IMR-90 (cell line): ENCODE measurements around the gene RET. TPM values are rescaled to one million over a fixed set of nuclear protein-coding genes. Genes with fewer than 3 reads are reported as not detected.

Experiments
- ATAC-seq: fragments of 200-7000 bp; cut with Tn5 transposase; 2 replicates; pipeline ENCODE4 v1.9.1; 2020; ENCODE audit warnings: low read depth, mild to moderate bottlenecking, moderate library complexity
- BruUV-seq: library from RNA; stranded (reverse); fragments of 400-500 nt; replicated peaks from 2 replicates; lab custom pipeline; 2021; lab: Mats Ljungman, UMichigan
- CTCF ChIA-PET: fragments of 300-600 bp; formaldehyde crosslinking; extraction: SDS; loops from one replicate; lab custom pipeline; 2021; ENCODE audit warnings: antibody characterized with exemption; lab: Yijun Ruan, JAX
- POLR2A ChIA-PET: fragments of 300-600 bp; sonication (Branson Sonifier 250); formaldehyde crosslinking; loops from one replicate; lab custom pipeline; 2022; ENCODE audit warnings: antibody characterized with exemption; ENCODE audit not compliant: unreplicated experiment; lab: Charles Lee
- DNase-seq: peaks from one replicate; pipeline ENCODE4 v3.0.0; 2013
- H2AFZ ChIP-seq: replicated peaks from 2 replicates; pipeline ENCODE3; 2013; ENCODE audit warnings: low read length, mild to moderate bottlenecking; ENCODE audit not compliant: poor library complexity
- H2AK5ac ChIP-seq: 2 replicates; pipeline ENCODE4 v1.6.1; 2013; ENCODE audit warnings: low read depth, low read length, inconsistent platforms
- H2AK9ac ChIP-seq: replicated peaks from 2 replicates; pipeline ENCODE3; 2013; ENCODE audit warnings: mild to moderate bottlenecking, low read depth, low read length, moderate library complexity; ENCODE audit not compliant: poor library complexity
- H2BK120ac ChIP-seq: 2 replicates; pipeline ENCODE4 v1.6.1; 2013; ENCODE audit warnings: low read depth, low read length, inconsistent platforms
- H2BK15ac ChIP-seq: 3 replicates; pipeline ENCODE4 v1.6.1; 2013; ENCODE audit warnings: low read depth, low read length, inconsistent platforms
- H2BK20ac ChIP-seq: 2 replicates; pipeline ENCODE4 v1.6.1; 2013; ENCODE audit warnings: low read depth, mild to moderate bottlenecking, inconsistent platforms, low read length, moderate library complexity
- H2BK5ac ChIP-seq: 2 replicates; pipeline ENCODE4 v1.6.1; 2013; ENCODE audit warnings: mild to moderate bottlenecking, low read depth, low read length, inconsistent platforms; ENCODE audit not compliant: poor library complexity, severe bottlenecking
- H3K14ac ChIP-seq: replicated peaks from 2 replicates; pipeline ENCODE4 v1.6.1; 2013; ENCODE audit warnings: low read depth, low read length, inconsistent platforms
- H3K18ac ChIP-seq: 2 replicates; pipeline ENCODE4 v1.6.1; 2013; ENCODE audit warnings: low read depth, low read length, control low read depth
- H3K23ac ChIP-seq: 2 replicates; pipeline ENCODE4 v1.6.1; 2013; ENCODE audit warnings: low read depth, low read length, inconsistent platforms
- H3K27ac ChIP-seq: 2 replicates; pipeline ENCODE4 v1.5.1; 2013; ENCODE audit warnings: mild to moderate bottlenecking, control low read depth, low read length; ENCODE audit not compliant: insufficient read depth
- H3K27me3 ChIP-seq: 2 replicates; pipeline ENCODE4 v1.6.1; 2013; ENCODE audit warnings: low read length; ENCODE audit not compliant: control insufficient read depth, insufficient read depth
- H3K36me3 ChIP-seq: 2 replicates; pipeline ENCODE4 v1.6.1; 2013; ENCODE audit warnings: low read length, mixed read lengths; ENCODE audit not compliant: control insufficient read depth, insufficient read depth
- H3K4ac ChIP-seq: 2 replicates; pipeline ENCODE4 v1.6.1; 2013; ENCODE audit warnings: low read depth, low read length, inconsistent platforms
- H3K4me1 ChIP-seq: 2 replicates; pipeline ENCODE4 v1.6.1; 2013; ENCODE audit warnings: low read length, mixed read lengths; ENCODE audit not compliant: control insufficient read depth, insufficient read depth
- H3K4me2 ChIP-seq: 2 replicates; pipeline ENCODE4 v1.6.1; 2013; ENCODE audit warnings: low read depth, mild to moderate bottlenecking, control low read depth, low read length, moderate library complexity
- H3K4me3 ChIP-seq: 2 replicates; pipeline ENCODE4 v1.5.1; 2013; ENCODE audit warnings: low read depth, mild to moderate bottlenecking, control low read depth, low read length, moderate library complexity; ENCODE audit not compliant: insufficient read depth
- H3K56ac ChIP-seq: 2 replicates; pipeline ENCODE4 v1.6.1; 2013; ENCODE audit warnings: low read length, inconsistent platforms; ENCODE audit not compliant: insufficient read depth; ENCODE audit errors: extremely low read depth
- H3K79me1 ChIP-seq, 2 experiments: 2 replicates each; pipeline ENCODE4 v1.6.1; 2013; ENCODE audit warnings: low read length in 2 of 2, inconsistent platforms in 1 of 2, low read depth in 1 of 2
- H3K9ac ChIP-seq: 2 replicates; pipeline ENCODE4 v1.6.1; 2013; ENCODE audit warnings: low read depth, low read length, control low read depth
- H3K9me1 ChIP-seq: 2 replicates; pipeline ENCODE4 v1.6.1; 2013; ENCODE audit warnings: low read length, inconsistent platforms; ENCODE audit not compliant: insufficient read depth
- H3K9me3 ChIP-seq: 2 replicates; pipeline ENCODE4 v1.6.1; 2013; ENCODE audit warnings: low read length; ENCODE audit not compliant: control insufficient read depth, insufficient read depth
- H4K20me1 ChIP-seq: 2 replicates; pipeline ENCODE4 v1.6.1; 2013; ENCODE audit warnings: low read length, inconsistent platforms; ENCODE audit not compliant: insufficient read depth
- H4K5ac ChIP-seq: 2 replicates; pipeline ENCODE4 v1.6.1; 2013; ENCODE audit warnings: mild to moderate bottlenecking, low read depth, low read length, control low read depth
- H4K8ac ChIP-seq, 2 experiments: 2 replicates each; pipeline ENCODE4 v1.6.1; 2013; ENCODE audit warnings: low read depth in 2 of 2, low read length in 2 of 2, control low read depth in 1 of 2, inconsistent platforms in 1 of 2
- H4K91ac ChIP-seq: 2 replicates; pipeline ENCODE4 v1.6.1; 2013; ENCODE audit warnings: low read depth, low read length, inconsistent platforms; ENCODE audit not compliant: insufficient read depth
- CEBPB ChIP-seq: IDR thresholded peaks from 2 replicates; pipeline ENCODE4 v1.6.1; 2012; ENCODE audit warnings: low read depth, low read length, improper control_type of control experiment
- CHD1 ChIP-seq: IDR thresholded peaks from 2 replicates; pipeline ENCODE4 v1.6.1; 2012; ENCODE audit warnings: low read depth, low read length, improper control_type of control experiment
- CTCF ChIP-seq: conservative IDR thresholded peaks from 2 replicates; pipeline ENCODE4 v1.5.1; 2012; ENCODE audit warnings: mild to moderate bottlenecking, low read depth, low read length, improper control_type of control experiment
- MAFK ChIP-seq: IDR thresholded peaks from 2 replicates; pipeline ENCODE4 v1.6.1; 2012; ENCODE audit warnings: low read depth, low read length, improper control_type of control experiment
- MXI1 ChIP-seq: IDR thresholded peaks from 2 replicates; pipeline ENCODE4 v1.6.1; 2012; ENCODE audit warnings: low read depth, mild to moderate bottlenecking, low read length, moderate library complexity, borderline replicate concordance
- NFE2L2 ChIP-seq: fragments of 150-350 bp; IDR thresholded peaks from 2 replicates; pipeline ENCODE4 v1.6.1; 2016; ENCODE audit warnings: low read depth, mild to moderate bottlenecking, low read length
- POLR2A ChIP-seq: IDR thresholded peaks from 2 replicates; pipeline ENCODE4 v1.6.1; 2012; ENCODE audit warnings: mild to moderate bottlenecking, low read depth, low read length
- RAD21 ChIP-seq: IDR thresholded peaks from 2 replicates; pipeline ENCODE4 v1.6.1; 2012; ENCODE audit warnings: low read length, improper control_type of control experiment
- RCOR1 ChIP-seq: IDR thresholded peaks from 2 replicates; pipeline ENCODE4 v1.6.1; 2012; ENCODE audit warnings: mild to moderate bottlenecking, low read length, improper control_type of control experiment; ENCODE audit not compliant: insufficient replicate concordance
- RFX5 ChIP-seq: IDR thresholded peaks from 2 replicates; pipeline ENCODE4 v1.8.0; 2012; ENCODE audit warnings: low read depth, mild to moderate bottlenecking, low read length, moderate library complexity
- USF2 ChIP-seq: fragments of 150-350 bp; IDR thresholded peaks from 2 replicates; pipeline ENCODE4 v1.6.1; 2017; ENCODE audit warnings: mild to moderate bottlenecking, antibody characterized with exemption, low read length, low read depth
- WGBS, 2 experiments: methylation state at CpG; one replicate each; pipeline versions ENCODE4 v1.1.5 to v1.1.7; 2013; ENCODE audit warnings: missing lambda C conversion rate in 2 of 2; ENCODE audit not compliant: insufficient read length in 1 of 2; ENCODE audit errors: extremely low coverage in 2 of 2; 5-methylcytosine and 5-hydroxymethylcytosine counted together
- dilution Hi-C: fragments of 300-500 bp; cut with HindIII; formaldehyde crosslinking; loops from one replicate; pipeline ENCODE4 v1.14.3; 2018; ENCODE audit warnings: low sequenced_read_pairs; ENCODE audit not compliant: unreplicated experiment
- in situ Hi-C: fragments of 300-500 bp; cut with MboI; formaldehyde crosslinking; loops from 3 replicates; pipeline ENCODE4 v1.14.3; 2019; ENCODE audit warnings: low sequenced_read_pairs, inconsistent platforms, mixed read lengths
- intact Hi-C: fragments of 100-400 bp; cut with micrococcal nuclease; formaldehyde crosslinking; loops from 2 replicates; pipeline ENCODE4 v1.10.0; 2022
- polyA plus RNA-seq, 3 experiments: library from polyadenylated mRNA; depleted of rRNA; stranded (reverse); fragments of >200 nt; gene quantifications; 2 replicates each; pipeline ENCODE4 v1.2.3, GENCODE V29; 2012; ENCODE audit warnings: low replicate concordance in 1 of 3
- total RNA-seq: library from RNA; depleted of rRNA; stranded (reverse); fragments of >200 nt; gene quantifications from 2 replicates; pipeline ENCODE4 v1.2.3, GENCODE V29; 2012

Gene RET
- total and polyA plus RNA-seq, 2 of the 4 experiments (the other 2 are of a cell fraction): 0.10 to 0.18 TPM

GRCh38 chr10:43070121-43071085 lies 6.5 kb upstream of the RET start (continued):
- TF ChIP-seq RCOR1: no peak

- no peak for ATAC-seq
- Histone ChIP-seq H3K23ac (no peak overlapping the region), H3K4me3 (no peak overlapping the region), H3K4me1 (no peaks in the 10 kb centered on the region), H3K14ac (no peak overlapping the region), H3K79me1 (no peaks in the 10 kb centered on the region), H2AFZ (no peak overlapping the region), H4K5ac (no peak overlapping the region), H3K36me3 (no peaks in the 10 kb centered on the region), H3K56ac (no peak overlapping the region), H3K18ac (no peak overlapping the region), H3K9me1 (no peaks in the 10 kb centered on the region), H2BK5ac (no peak overlapping the region), H4K8ac (no peak overlapping the region), H3K4me2 (no peak overlapping the region), H4K91ac (no peak overlapping the region), H2AK9ac (no peak overlapping the region), H2BK120ac (no peak overlapping the region), H4K20me1 (no peaks in the 10 kb centered on the region), H3K27me3 (peaks cover 38% of the 10 kb centered on the region), H3K4ac (no peak overlapping the region), H2BK15ac (no peak overlapping the region), H3K9ac (no peak overlapping the region), H3K9me3 (no peaks in the 10 kb centered on the region), H2BK20ac (no peak overlapping the region), H2AK5ac (no peak overlapping the region), H3K27ac (no peak overlapping the region)
- dilution Hi-C loops: no loop called here
- intact Hi-C loops: no loop called here
- POLR2A ChIA-PET: no interaction called here
- no TSS peak for BruUV-seq
- in situ Hi-C loops: loop anchor here (25.0 kb wide), 1 partner anchor 185 kb away; no protein-coding TSS in a partner anchor
- CTCF ChIA-PET: no interaction called here
- no peak for DNase-seq
- WGBS, 2 experiments: 66% methylated on average over 10 of the region's 19 CpGs; no CpG with 5 or more reads in 1 of the 2 experiments
- TF ChIP-seq NFE2L2 (no peak), RCOR1 (no peak), RAD21 (no peak), USF2 (no peak), POLR2A (no peak), CEBPB (no peak), CTCF (no peak), MAFK (no peak), CHD1 (no peak), RFX5 (no peak), MXI1 (no peak)
Measured at GRCh38 chr10:43071865-43072650, 4.8 kb upstream of the RET start.
